Immature natural killer cell (primary cell): ENCODE measurements around the gene CACNA1B. TPM values are rescaled to one million over a fixed set of nuclear protein-coding genes. Genes with fewer than 3 reads are reported as not detected.

Source experiments
- DNase-seq, 3 donors: peaks; one replicate each; pipeline ENCODE4 v3.0.0; 2022; ENCODE audit warnings: mixed read lengths in 1 of 3
- H3K27ac Mint-ChIP-seq, 6 donors: one replicate each; pipeline ENCODE4 v1.8.0; 2020; ENCODE audit warnings: mixed read lengths in 6 of 6, mild to moderate bottlenecking in 5 of 6, inconsistent platforms in 4 of 6, moderate library complexity in 3 of 6
- H3K27me3 Mint-ChIP-seq, 3 donors: one replicate each; pipeline ENCODE4 v1.8.0; 2020 to 2021; ENCODE audit warnings: low read depth in 3 of 3, mild to moderate bottlenecking in 3 of 3, mixed read lengths in 3 of 3, moderate library complexity in 3 of 3, inconsistent platforms in 1 of 3
- H3K36me3 Mint-ChIP-seq, 3 donors: one replicate each; pipeline ENCODE4 v1.8.0; 2020; ENCODE audit warnings: mixed read lengths in 3 of 3, inconsistent platforms in 2 of 3, mild to moderate bottlenecking in 2 of 3
- H3K4me1 Mint-ChIP-seq, 2 donors: one replicate each; pipeline ENCODE4 v1.8.0; 2020; ENCODE audit warnings: inconsistent platforms in 2 of 2, mild to moderate bottlenecking in 2 of 2, mixed read lengths in 2 of 2, moderate library complexity in 1 of 2
- H3K4me3 Mint-ChIP-seq, 5 donors: one replicate each; pipeline ENCODE4 v1.8.0; 2020; ENCODE audit warnings: mild to moderate bottlenecking in 5 of 5, mixed read lengths in 5 of 5, inconsistent platforms in 3 of 5, moderate library complexity in 3 of 5
- H3K9me3 Mint-ChIP-seq, 6 donors: one replicate each; pipeline ENCODE4 v1.8.0; 2020; ENCODE audit warnings: mild to moderate bottlenecking in 6 of 6, mixed read lengths in 6 of 6, inconsistent platforms in 4 of 6, moderate library complexity in 3 of 6
- polyA plus RNA-seq, 3 donors: library from polyadenylated mRNA; unstranded; fragments of 300-500 nt; fragmentation: Illumina TruSeq; gene quantifications; one replicate each; pipeline ENCODE4 v1.2.3, GENCODE V29; 2021

The CACNA1B gene
- polyA plus RNA-seq, 3 donors from 2014 or later: not detected

DNA sequence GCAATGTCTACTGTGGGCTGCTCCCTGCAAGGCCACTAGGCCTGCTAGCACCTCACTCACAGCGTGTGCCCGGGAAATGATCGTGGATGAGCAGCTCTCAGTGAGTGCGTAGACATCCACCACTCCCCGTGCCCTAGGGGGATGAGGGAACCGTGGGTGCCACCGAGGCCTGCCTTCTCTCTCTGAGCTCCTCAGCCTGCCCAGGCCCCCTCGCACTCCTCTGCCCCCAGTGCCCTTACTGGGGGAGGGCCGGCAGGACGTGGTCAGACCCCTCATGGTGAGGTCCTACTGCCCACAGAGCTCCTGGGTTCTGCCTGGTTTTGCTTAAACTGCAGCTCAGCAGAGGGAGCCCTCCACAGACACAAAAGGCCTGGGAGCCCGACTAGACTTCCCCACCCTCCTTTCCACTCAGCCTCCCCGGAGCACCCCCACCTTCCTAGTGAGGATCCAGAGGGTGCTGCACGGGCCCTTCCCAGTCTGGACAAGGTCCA lies 220.0 kb downstream of the CACNA1B start:
- Mint-ChIP-seq H3K4me3 (no peak overlapping the region), H3K27ac (no peak overlapping the region), H3K4me1 (no peaks in the 10 kb centered on the region), H3K27me3 (peaks cover 1 to 4% (median 2%) of the 10 kb centered on the region in 3 donors), H3K9me3 (no peaks in the 10 kb centered on the region), H3K36me3 (no peaks in the 10 kb centered on the region)
- DNase-seq: no peak

DNA sequence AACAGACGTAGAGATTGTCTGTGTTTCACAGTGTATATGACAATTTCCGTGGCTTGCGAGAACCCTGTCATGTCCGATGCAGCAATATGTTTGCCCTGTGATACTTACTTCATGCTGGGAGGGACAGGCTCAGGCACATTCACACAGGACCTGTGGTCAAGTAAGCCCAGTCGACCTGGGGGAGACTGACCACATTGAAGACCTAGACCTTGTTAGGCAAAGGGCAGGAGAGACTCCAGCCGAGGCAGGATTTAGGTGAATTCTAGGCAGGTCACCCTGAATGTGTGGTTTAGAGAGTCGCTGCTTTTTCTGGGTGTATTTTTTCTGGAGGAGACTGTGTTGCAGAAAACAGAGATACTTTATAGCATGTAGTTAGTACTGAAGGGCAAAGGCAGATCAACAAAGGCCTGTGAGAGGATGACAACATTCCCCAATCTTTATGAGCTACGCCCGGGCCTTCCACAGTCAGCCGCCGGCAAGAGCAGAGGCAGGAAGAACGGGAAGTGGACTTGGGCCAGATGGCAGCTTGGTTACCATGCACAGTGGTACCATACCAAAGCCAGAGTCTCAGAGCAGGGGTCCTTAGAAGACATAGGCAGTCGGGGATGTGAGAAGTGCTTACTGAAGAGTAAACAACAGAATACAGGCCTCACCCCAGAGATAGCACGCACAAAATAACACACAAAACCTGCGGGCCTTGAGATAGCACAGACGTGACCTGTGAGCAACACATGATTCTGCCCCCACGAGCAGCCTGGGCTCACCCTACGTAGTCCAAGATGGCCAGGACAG lies 220.7 kb downstream of the CACNA1B start:
- DNase-seq: no peak
- no peak overlapping the region for H3K27ac Mint-ChIP-seq
- H3K4me1 Mint-ChIP-seq: no peaks in the 10 kb centered on the region
- peaks cover 1 to 2% (median 2%) of the 10 kb centered on the region in 3 donors for H3K27me3 Mint-ChIP-seq
- no peaks in the 10 kb centered on the region for H3K36me3 Mint-ChIP-seq
- no peaks in the 10 kb centered on the region for H3K9me3 Mint-ChIP-seq
- no peak overlapping the region for H3K4me3 Mint-ChIP-seq

DNA sequence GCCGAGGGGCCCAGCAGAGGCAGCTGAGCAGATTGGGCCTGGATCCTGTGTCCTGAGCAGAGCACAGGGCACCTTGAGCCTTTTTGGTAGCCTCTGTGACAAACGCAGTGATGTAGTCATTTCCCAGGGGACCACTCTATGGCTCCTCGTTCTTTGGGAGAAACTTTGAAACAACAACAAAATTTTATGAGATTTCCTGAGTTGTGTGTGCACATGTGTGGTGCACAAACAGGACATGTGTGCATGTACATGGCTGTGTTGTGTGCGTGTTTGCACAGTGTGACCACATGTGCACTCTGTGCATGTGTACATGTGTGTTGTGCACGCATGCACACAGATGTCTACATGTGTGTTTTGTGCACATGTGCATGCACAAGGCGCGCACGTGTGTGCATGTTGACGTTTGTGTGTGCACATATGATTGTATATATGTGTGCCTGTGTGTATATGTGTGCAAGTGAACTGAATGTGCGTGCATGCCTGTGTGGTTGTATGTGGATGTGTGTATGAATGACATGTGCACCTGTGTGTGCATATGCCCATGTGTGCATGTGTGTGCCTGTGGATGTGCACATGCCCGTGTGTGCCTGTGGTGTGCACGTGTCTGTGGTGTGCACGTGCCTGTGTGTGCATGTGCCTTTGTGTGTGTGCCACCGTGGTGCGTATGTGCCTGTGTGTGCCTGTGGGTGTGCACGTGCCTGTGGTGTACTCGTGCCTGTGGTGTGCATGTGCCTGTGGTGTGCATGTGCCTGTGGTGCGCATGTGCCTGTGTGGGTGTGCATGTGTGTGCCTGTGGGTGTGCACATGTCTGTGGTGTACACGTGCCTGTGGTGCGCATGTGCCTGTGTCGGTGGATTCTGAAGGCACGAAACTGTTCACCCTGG lies 221.6 kb downstream of the CACNA1B start:
- Mint-ChIP-seq H3K4me3 (no peak overlapping the region), H3K27me3 (peaks cover 2 to 4% (median 2%) of the 10 kb centered on the region in 3 donors), H3K27ac (no peak overlapping the region), H3K9me3 (no peaks in the 10 kb centered on the region), H3K36me3 (no peaks in the 10 kb centered on the region), H3K4me1 (no peaks in the 10 kb centered on the region)
- no peak for DNase-seq

DNA sequence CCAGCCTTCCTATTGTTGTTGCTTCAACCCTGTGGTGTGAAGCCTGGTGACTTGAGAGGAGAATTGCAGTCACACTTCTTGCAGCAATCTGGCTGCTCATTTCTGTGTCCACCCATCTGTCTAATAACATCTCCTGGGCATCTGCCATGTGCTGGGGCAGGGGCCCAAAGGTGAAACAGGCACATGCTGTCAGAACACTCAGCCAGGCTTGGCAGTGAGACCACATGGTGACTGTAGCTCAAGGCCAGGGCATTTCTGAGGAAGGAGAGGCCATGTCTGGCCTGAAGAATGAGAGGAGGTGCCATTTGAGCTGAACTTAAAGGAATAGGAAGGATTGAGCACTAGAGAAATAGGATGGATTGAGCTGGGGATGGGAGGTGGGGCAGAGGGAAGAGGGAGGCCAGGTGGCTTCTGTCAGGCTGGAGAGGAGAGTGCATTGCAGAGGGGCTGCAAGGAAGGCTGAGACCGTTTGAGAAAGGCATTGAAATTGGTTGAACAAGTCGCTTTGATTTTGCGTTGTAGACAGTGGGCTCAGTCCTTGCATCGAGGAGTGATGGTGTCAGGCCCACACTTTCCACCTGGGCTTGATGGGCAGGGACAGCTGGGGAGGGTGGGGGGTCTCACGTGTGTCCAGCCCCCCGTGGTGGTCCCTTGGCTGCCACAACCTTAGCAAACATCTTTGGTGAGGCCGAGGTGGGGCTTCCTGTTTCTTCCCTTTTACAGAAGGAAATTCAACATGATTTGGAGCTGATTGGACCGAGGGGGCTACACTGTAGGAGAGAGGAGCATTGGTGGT lies 222.4 kb downstream of the CACNA1B start:
- Mint-ChIP-seq H3K9me3 (no peaks in the 10 kb centered on the region), H3K4me1 (no peaks in the 10 kb centered on the region), H3K27me3 (peaks cover 2 to 4% (median 4%) of the 10 kb centered on the region in 3 donors), H3K4me3 (no peak overlapping the region), H3K36me3 (no peaks in the 10 kb centered on the region), H3K27ac (no peak overlapping the region)
- DNase-seq: no peak

DNA sequence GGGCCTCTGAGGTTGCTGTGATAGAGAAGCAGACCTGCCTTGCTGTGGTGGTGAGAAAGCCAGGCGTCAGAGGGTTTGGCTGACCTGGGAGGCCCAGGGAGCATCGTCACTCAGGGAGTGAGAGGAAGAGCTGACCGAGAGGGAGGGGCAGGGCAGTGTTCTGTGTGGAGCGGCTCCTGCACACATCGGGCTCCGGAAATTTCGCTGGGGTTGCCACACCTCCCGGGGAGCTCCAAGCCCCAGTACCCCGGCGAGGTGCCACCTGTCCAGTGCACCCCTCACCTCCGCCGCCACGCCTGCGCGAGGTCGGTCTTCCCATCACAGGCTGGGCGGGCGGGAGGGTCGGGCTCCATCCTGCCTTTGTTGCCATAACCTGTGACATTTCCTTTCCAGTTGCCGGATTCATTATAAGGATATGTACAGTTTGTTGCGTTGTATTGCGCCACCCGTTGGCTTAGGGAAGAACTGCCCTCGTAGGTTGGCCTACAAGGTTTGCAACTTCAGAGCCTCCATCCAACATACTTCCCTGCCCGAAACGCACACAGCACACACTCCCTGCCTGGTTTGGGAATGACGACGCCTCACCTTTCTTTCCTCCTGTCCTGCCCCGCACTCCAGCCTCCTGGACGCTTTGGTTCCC lies 223.2 kb downstream of the CACNA1B start:
- no peaks in the 10 kb centered on the region for H3K4me1 Mint-ChIP-seq
- no peaks in the 10 kb centered on the region for H3K9me3 Mint-ChIP-seq
- no peak overlapping the region for H3K27ac Mint-ChIP-seq
- DNase-seq: no peak
- no peak overlapping the region for H3K4me3 Mint-ChIP-seq
- peaks cover 2 to 4% (median 4%) of the 10 kb centered on the region in 3 donors for H3K27me3 Mint-ChIP-seq
- H3K36me3 Mint-ChIP-seq: no peaks in the 10 kb centered on the region

DNA sequence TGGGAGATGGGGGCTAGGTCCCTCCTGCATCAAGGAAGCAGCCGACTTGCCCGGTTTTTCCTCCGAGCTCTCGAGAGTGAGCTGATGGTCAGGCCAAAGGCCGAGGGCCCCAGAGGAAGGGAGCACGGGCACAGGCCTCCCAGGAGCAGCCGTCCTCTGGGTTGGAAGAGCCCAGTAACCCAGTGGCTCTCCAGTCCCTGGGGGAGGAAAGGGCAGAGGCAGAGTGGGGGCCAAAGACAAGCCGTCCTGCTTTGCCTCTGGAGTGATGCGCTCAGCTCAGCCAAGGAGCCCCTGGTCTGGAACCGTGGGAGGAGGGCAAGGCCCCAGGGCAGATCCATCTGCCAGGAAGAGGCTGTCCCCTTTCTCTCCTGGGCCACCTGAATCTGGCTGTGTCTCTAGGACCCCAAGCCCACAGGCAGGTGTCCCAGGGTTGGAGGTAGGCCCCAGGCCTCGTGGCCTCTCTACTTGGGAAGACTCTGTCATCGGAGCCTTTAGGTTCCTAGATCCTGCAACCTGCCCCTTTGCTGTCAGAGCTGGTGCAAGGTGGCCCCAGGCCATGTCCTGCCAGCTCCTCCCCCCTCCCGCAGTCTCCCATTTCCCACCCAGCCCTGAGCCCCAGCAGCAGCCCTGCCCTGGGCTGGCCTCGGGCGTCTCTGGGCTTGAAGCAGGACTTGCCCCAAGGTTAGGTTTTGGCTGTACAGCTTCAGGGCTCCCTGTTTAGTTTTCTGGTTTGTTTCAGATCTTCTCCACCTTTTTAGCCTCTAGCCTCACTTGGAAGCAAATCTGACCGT lies 224.1 kb downstream of the CACNA1B start:
- H3K9me3 Mint-ChIP-seq: no peaks in the 10 kb centered on the region
- peaks cover 2 to 4% (median 4%) of the 10 kb centered on the region in 3 donors for H3K27me3 Mint-ChIP-seq
- no peaks in the 10 kb centered on the region for H3K4me1 Mint-ChIP-seq
- DNase-seq: no peak
- H3K36me3 Mint-ChIP-seq: no peaks in the 10 kb centered on the region
- H3K27ac Mint-ChIP-seq: no peak overlapping the region
- H3K4me3 Mint-ChIP-seq: no peak overlapping the region

DNA sequence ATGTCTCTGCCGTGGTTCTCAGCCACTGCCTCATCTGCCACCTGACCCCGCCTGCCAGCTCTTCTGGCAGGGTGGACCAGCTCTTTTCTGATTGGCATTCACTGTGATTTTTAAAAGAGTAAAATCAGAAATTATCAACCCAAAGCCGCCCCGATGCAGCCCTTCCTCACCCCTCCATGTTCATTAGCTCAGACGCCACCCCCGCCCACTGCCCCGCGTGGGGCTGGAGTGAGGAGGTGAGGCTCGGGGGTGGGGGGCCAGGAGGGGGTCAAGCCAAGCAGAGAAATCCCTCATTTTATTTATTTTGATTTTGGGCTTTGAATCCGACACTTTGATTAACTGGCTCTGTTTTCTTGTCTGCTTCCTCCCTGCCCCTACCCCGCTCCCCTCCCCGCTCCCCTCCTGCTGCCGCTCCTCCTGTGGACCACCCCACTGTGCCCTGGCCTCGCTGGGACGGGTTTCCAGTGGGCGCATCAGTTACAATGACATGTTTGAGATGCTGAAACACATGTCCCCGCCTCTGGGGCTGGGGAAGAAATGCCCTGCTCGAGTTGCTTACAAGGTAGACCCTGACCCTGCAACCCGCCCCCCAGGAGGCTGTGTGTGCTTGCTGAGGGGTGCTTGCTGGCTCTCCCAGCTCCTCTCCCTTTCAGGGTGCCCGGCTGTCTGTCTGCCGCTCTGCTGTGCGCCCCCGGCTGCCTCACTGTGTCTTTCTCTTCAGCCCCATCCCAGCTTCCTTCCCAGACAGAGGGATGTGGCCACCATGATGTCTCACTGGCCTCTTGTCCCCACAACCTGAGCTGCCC lies 224.9 kb downstream of the CACNA1B start:
- H3K4me1 Mint-ChIP-seq: no peaks in the 10 kb centered on the region
- no peaks in the 10 kb centered on the region for H3K36me3 Mint-ChIP-seq
- H3K9me3 Mint-ChIP-seq: no peaks in the 10 kb centered on the region
- no peak overlapping the region for H3K4me3 Mint-ChIP-seq
- peaks cover 2 to 4% (median 4%) of the 10 kb centered on the region in 3 donors for H3K27me3 Mint-ChIP-seq
- DNase-seq: no peak
- H3K27ac Mint-ChIP-seq: no peak overlapping the region

DNA sequence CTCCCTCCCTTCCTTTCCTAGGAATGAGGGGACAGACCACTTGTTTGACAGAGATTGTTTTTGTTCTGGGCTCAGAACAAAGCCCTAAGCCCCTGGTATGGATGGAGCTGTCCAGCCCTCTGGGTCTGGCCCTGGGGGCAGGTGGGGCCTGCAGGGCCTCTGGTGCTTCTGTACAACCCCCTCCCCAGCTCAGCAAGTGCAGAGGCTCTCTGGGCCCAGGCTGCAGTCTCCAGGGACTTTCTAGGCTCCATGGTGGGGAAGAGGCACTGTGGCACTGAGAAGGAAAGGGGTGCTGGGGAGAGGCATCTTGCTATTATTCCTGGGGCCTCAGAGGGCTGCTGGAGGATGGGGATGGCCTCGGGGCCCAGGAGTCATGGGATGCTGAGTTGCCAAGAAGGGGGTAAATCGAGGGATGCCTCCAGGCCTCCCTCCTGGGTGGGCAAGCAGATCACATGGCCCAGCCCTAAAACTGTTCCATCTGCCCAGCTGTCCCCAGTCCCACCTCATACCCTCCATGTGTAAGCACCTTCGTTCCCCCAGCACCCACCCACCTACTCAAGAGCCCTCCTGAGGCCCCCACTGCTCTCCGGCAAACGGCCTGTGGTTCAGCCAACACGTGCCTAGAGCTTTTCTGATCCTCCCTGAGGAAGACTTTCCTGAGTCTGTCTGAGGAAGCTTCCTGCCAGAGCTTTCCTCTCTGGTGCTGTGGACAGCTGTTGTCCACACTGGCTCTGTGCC lies 225.7 kb downstream of the CACNA1B start:
- peaks cover 2 to 4% (median 3%) of the 10 kb centered on the region in 3 donors for H3K27me3 Mint-ChIP-seq
- H3K36me3 Mint-ChIP-seq: no peaks in the 10 kb centered on the region
- no peaks in the 10 kb centered on the region for H3K4me1 Mint-ChIP-seq
- H3K4me3 Mint-ChIP-seq: no peak overlapping the region
- H3K27ac Mint-ChIP-seq: no peak overlapping the region
- no peak for DNase-seq
- H3K9me3 Mint-ChIP-seq: no peaks in the 10 kb centered on the region

DNA sequence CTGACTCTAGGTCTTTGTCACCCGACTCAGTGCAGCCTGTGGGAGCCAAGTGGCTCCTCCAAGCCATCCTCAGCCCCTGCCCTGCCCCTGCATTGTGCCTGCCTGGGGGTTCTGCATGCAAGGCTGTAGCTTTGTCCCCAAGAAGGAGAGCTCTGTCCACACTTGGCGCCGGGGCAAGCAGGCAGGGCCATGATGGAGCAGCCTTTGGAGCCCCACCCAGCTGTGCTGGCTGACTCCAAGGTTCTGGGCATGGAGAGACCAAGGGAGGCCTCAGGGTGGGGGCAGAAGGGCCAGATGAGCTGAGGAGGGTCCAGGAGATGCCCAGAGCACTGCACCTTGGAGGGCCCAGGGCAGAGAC lies 226.2 kb downstream of the CACNA1B start:
- Mint-ChIP-seq H3K27ac (no peak overlapping the region), H3K9me3 (no peaks in the 10 kb centered on the region), H3K27me3 (peaks cover 2 to 4% (median 3%) of the 10 kb centered on the region in 3 donors), H3K36me3 (no peaks in the 10 kb centered on the region), H3K4me1 (no peaks in the 10 kb centered on the region), H3K4me3 (no peak overlapping the region)
- DNase-seq: no peak

DNA sequence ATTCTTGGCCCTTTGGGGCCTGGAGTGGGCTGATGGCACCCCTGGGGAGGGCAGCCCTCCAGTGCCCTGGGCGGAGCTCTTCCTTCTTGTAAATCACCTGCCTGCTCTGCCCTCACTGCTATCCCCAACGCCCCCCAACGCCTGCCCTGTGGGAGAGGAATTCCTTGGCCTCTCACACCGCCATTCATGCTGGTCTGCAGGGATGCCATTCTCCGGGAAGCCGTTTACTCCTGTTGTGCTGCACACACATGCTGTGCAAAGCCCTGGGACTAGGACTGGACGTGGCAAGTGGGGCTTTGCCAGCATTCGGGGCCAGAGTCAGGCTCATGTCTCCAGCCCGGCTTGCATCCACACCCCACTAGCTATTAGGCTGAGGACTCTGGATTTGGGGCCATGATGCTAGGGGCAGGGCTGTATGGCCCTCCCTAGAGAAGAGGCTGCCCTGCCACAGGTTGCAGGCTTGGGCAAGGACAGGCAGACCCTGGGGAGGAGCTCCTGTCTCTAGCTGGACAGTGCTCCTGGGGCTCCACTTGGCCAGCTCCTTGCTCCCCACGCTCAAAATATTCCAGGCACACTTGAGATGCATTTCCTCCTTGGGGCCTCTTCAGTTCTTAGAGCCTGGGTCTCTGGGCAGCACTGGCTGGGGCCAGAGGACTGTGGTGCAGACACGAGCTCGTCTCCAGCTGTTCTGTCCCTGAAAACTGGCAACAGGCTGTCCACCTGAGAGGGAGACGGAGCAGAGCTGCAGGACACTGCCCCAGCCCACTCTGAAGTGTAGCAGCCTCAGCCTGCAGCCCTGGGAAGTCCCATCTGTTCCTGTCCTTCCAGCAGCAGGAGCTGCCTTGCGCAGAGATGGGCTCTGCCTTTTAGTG lies 226.9 kb downstream of the CACNA1B start:
- Mint-ChIP-seq H3K4me3 (no peak overlapping the region), H3K27me3 (peaks cover 2 to 4% (median 3%) of the 10 kb centered on the region in 3 donors), H3K36me3 (no peaks in the 10 kb centered on the region), H3K27ac (no peak overlapping the region), H3K4me1 (no peaks in the 10 kb centered on the region), H3K9me3 (no peaks in the 10 kb centered on the region)
- DNase-seq: no peak

DNA sequence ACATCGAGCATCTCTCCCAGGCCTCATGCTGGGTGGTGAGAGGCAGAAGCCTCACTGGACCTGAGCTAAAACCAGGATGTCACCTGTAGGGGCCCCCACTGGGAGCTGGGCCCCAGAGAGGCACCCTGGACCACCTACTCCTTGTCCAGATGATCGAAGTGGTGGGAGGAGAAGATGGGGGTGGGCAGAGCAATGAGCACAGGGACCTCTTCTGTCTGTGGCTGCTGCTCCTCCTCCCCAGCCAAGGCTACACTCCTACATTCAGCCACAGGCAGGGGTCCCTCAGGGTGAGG lies 227.5 kb downstream of the CACNA1B start:
- Mint-ChIP-seq H3K9me3 (no peaks in the 10 kb centered on the region), H3K36me3 (no peaks in the 10 kb centered on the region), H3K4me3 (no peak overlapping the region), H3K4me1 (no peaks in the 10 kb centered on the region), H3K27me3 (peaks cover 2 to 4% (median 3%) of the 10 kb centered on the region in 3 donors), H3K27ac (no peak overlapping the region)
- no peak for DNase-seq
